ENCODE measurements around the gene SPON1.

- TF ChIP-seq CTCF (IDR thresholded peaks at IDR 0.05) = no peak
- TF ChIP-seq POLR2A (IDR thresholded peaks at IDR 0.05) = no peak
These were observed 352.6 kb downstream of the SPON1 start for GRCh38 chr11:14315130-14315529.
